HUES48 (cell line): ENCODE data around the gene ATP2B1.

Experiments used
- H3K27ac ChIP-seq: one replicate; pipeline ENCODE4 v1.7.0; 2013; ENCODE audit warnings: low read depth, low read length, inconsistent platforms
- H3K27me3 ChIP-seq: 2 replicates; pipeline ENCODE4 v1.6.1; 2013; ENCODE audit warnings: mild to moderate bottlenecking, low read length; ENCODE audit not compliant: control insufficient read depth, insufficient read depth
- H3K36me3 ChIP-seq: 2 replicates; pipeline ENCODE4 v1.6.1; 2013; ENCODE audit warnings: low read length; ENCODE audit not compliant: control insufficient read depth, insufficient read depth
- H3K4me1 ChIP-seq: 2 replicates; pipeline ENCODE4 v1.6.1; 2013; ENCODE audit warnings: mild to moderate bottlenecking, low read length; ENCODE audit not compliant: control insufficient read depth, insufficient read depth
- H3K4me3 ChIP-seq: 2 replicates; pipeline ENCODE4 v1.5.1; 2013; ENCODE audit warnings: mild to moderate bottlenecking, low read depth, low read length
- H3K9ac ChIP-seq: 2 replicates; pipeline ENCODE4 v1.6.1; 2013; ENCODE audit warnings: mild to moderate bottlenecking, low read depth, low read length, moderate library complexity
- H3K9me3 ChIP-seq: 2 replicates; pipeline ENCODE4 v1.6.1; 2013; ENCODE audit warnings: low read length; ENCODE audit not compliant: control insufficient read depth, insufficient read depth

ATP2B1 gene

GRCh38 chr12:89632778-89633177, 75.9 kb downstream of the ATP2B1 start:
- H3K9me3 ChIP-seq = no peaks in the 10 kb centered on the region
- H3K27ac ChIP-seq = no peak overlapping the region
- H3K4me3 ChIP-seq = no peak overlapping the region
- peaks cover 21% of the 10 kb centered on the region; the same call in 1 of the 2 replicates for H3K36me3 ChIP-seq
- H3K9ac ChIP-seq = no peak overlapping the region
- H3K27me3 ChIP-seq = no peaks in the 10 kb centered on the region
- no peaks in the 10 kb centered on the region for H3K4me1 ChIP-seq

- no peak overlapping the region for H3K27ac ChIP-seq
- H3K9me3 ChIP-seq = no peaks in the 10 kb centered on the region
- peaks cover 17% of the 10 kb centered on the region; the same call in 1 of the 2 replicates for H3K36me3 ChIP-seq
- H3K27me3 ChIP-seq = no peaks in the 10 kb centered on the region
- no peaks in the 10 kb centered on the region for H3K4me1 ChIP-seq
- no peak overlapping the region for H3K4me3 ChIP-seq
- no peak overlapping the region for H3K9ac ChIP-seq
Measured at GRCh38 chr12:89622115-89622514, 86.5 kb downstream of the ATP2B1 start.

GRCh38 chr12:89621521-89621920, 87.1 kb downstream of the ATP2B1 start:
- Histone ChIP-seq H3K9me3 (no peaks in the 10 kb centered on the region), H3K4me1 (no peaks in the 10 kb centered on the region), H3K9ac (no peak overlapping the region)

GRCh38 chr12:89619764-89620163, 88.9 kb downstream of the ATP2B1 start:
- Histone ChIP-seq H3K9ac (no peak overlapping the region), H3K27me3 (no peaks in the 10 kb centered on the region), H3K36me3 (peaks cover 8% of the 10 kb centered on the region; the same call in 1 of the 2 replicates), H3K4me1 (no peaks in the 10 kb centered on the region), H3K4me3 (no peak overlapping the region), H3K27ac (no peak overlapping the region), H3K9me3 (no peaks in the 10 kb centered on the region)

More at GRCh38 chr12:89621521-89621920, 87.1 kb downstream of the ATP2B1 start:
- Histone ChIP-seq H3K27ac (no peak overlapping the region), H3K4me3 (no peak overlapping the region), H3K27me3 (no peaks in the 10 kb centered on the region), H3K36me3 (peaks cover 11% of the 10 kb centered on the region; the same call in 1 of the 2 replicates)

- Histone ChIP-seq H3K4me1 (no peaks in the 10 kb centered on the region), H3K4me3 (no peak overlapping the region), H3K9me3 (no peaks in the 10 kb centered on the region), H3K9ac (no peak overlapping the region), H3K27ac (no peak overlapping the region), H3K36me3 (0 out of 2 replicates have a peak, but pooled peaks cover 2% of the 10 kb centered on the region), H3K27me3 (no peaks in the 10 kb centered on the region)
Measured at GRCh38 chr12:89618113-89618862, 90.3 kb downstream of the ATP2B1 start.

GRCh38 chr12:89610366-89610765, 98.3 kb downstream of the ATP2B1 start:
- Histone ChIP-seq H3K36me3 (peaks cover 13% of the 10 kb centered on the region; the same call in 1 of the 2 replicates), H3K27ac (no peak overlapping the region), H3K9me3 (no peaks in the 10 kb centered on the region), H3K4me3 (no peak overlapping the region), H3K27me3 (no peaks in the 10 kb centered on the region), H3K4me1 (no peaks in the 10 kb centered on the region), H3K9ac (no peak overlapping the region)

GRCh38 chr12:89603678-89604077, 105.0 kb downstream of the ATP2B1 start:
- Histone ChIP-seq H3K36me3 (peaks cover 19% of the 10 kb centered on the region), H3K9ac (no peak overlapping the region), H3K27me3 (no peaks in the 10 kb centered on the region), H3K4me1 (peaks cover 7% of the 10 kb centered on the region; the same call in 1 of the 2 replicates), H3K9me3 (no peaks in the 10 kb centered on the region), H3K27ac (no peak overlapping the region), H3K4me3 (no peak overlapping the region)

- no peak overlapping the region for H3K9ac ChIP-seq
- no peaks in the 10 kb centered on the region for H3K27me3 ChIP-seq
- H3K4me3 ChIP-seq = no peak overlapping the region
- H3K36me3 ChIP-seq = peaks cover 6% of the 10 kb centered on the region
- peaks cover 18% of the 10 kb centered on the region for H3K4me1 ChIP-seq
- no peaks in the 10 kb centered on the region for H3K9me3 ChIP-seq
- H3K27ac ChIP-seq = no peak overlapping the region
Measured at GRCh38 chr12:89597770-89598169, 110.9 kb downstream of the ATP2B1 start.

DNA sequence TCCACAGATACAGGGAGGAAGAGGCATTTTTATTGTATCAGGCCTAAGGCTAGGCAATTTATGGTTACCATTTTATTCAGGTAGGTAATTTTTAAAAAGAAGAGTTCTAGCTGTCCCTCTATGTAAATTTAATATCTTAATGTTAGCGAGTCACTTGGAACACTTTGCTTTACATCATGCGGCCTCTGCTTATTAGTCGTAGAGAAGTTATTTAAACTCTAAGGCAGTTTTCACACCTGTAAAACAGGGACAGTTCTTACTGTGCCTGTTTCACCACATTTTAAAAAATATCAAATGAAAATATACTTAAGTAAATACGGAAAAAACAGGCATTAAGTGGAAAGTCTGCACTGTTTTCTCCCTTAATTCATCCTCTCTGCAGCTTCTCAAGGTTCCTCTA, 111.4 kb downstream of the ATP2B1 start:
- Histone ChIP-seq H3K36me3 (0 out of 2 replicates have a peak, but pooled peaks cover 3% of the 10 kb centered on the region), H3K4me1 (peaks cover 23% of the 10 kb centered on the region), H3K27ac (no peak overlapping the region), H3K9ac (no peak overlapping the region), H3K9me3 (no peaks in the 10 kb centered on the region), H3K27me3 (no peaks in the 10 kb centered on the region), H3K4me3 (no peak overlapping the region)

DNA sequence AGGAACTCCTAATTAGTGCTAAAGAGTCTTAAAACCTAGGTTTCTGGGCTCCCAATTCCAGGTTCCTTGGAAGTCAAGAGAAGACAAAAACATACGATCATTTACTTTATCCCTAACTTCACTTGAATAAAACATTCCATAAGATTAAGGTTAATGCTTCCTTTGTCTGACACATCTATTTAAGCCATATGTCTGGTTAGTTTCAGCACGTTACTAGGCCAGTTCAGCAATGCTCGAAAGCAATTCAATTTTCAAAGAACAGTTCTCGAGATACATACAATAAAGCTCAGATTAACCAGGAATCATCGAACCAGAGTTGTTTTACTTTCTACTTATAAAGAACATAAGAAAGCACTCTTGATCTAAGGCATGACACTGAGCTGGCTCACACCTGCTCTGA, 114.8 kb downstream of the ATP2B1 start:
- Histone ChIP-seq H3K27me3 (no peaks in the 10 kb centered on the region), H3K9me3 (no peaks in the 10 kb centered on the region), H3K36me3 (peaks cover 9% of the 10 kb centered on the region; the same call in 1 of the 2 replicates), H3K4me3 (no peak overlapping the region), H3K9ac (no peak overlapping the region), H3K4me1 (peaks cover 20% of the 10 kb centered on the region), H3K27ac (no peak overlapping the region)

- Histone ChIP-seq H3K9ac (no peak overlapping the region), H3K27me3 (no peaks in the 10 kb centered on the region), H3K9me3 (no peaks in the 10 kb centered on the region), H3K36me3 (peaks cover 9% of the 10 kb centered on the region; the same call in 1 of the 2 replicates), H3K4me3 (no peak overlapping the region), H3K27ac (no peak overlapping the region), H3K4me1 (peaks cover 15% of the 10 kb centered on the region)
Measured at GRCh38 chr12:89593233-89593632, 115.4 kb downstream of the ATP2B1 start.
